G401 (cell line): Measurements from ENCODE around the gene XYLT1. TPM values are rescaled to one million over a fixed set of nuclear protein-coding genes. Genes with fewer than 3 reads are reported as not detected.

Source experiments
- DNase-seq: peaks from one replicate; pipeline ENCODE4 v3.0.0-alpha.2; 2015; ENCODE audit warnings: low spot score
- in situ Hi-C: cut with HindIII; loops from 2 replicates; pipeline ENCODE4 v1.10.0; 2016; ENCODE audit warnings: low sequenced_read_pairs, mixed read lengths
- total RNA-seq: library from RNA; depleted of rRNA; stranded (reverse); fragments of >200 nt; shearing (Covaris generic); gene quantifications from 2 replicates; pipeline ENCODE4 v1.2.3, GENCODE V29; 2014

Gene XYLT1
- total RNA-seq, 1 experiment from 2014 or later = not detected

- DNase-seq = no peak
- in situ Hi-C loops = no loop called here
Measured at GRCh38 chr16:17160285-17160853, 310.4 kb downstream of the XYLT1 start.

- DNase-seq = no peak
- in situ Hi-C loops = no loop called here
Measured at GRCh38 chr16:17159617-17160016, 311.1 kb downstream of the XYLT1 start.

DNA sequence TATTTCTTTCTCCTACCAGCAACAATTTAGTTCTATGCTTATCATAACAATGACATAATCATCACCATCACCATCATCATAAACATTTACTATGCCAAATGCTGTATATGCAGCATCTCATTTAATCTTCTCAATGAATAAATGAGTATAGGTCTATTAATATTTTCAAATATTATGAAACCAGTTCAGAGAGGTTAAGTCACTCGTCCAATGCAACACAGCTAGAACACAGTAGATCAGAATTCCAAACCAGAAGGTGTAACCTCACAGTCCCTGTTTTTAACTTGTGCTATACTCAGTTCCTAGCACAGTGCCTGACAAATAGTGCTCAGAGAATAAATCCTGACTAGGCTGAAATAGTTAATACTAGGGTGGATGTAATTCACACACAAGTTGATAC, 314.8 kb downstream of the XYLT1 start:
- in situ Hi-C loops = no loop called here
- no peak for DNase-seq

GRCh38 chr16:17155485-17155884, 315.3 kb downstream of the XYLT1 start:
- in situ Hi-C loops = no loop called here
- DNase-seq = no peak

DNA sequence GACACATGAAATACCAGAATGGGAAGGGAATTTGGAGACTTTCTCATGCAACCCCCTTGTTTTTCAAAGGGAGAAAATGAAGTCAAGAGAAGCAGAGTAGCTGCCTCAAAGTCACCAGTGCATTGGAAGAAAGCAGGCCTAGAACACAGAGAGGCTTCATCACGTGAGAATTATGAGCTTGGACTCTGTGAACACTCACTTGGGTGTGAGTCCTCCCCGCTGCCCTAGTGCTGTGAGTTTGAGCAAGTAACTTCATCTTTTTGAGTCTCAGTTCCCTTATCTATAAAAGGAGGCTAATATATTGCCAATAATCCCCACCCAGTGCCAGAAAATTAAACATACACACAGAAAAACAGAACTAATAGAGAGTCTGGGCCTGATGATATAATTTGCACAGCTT, 315.8 kb downstream of the XYLT1 start:
- in situ Hi-C loops = no loop called here
- DNase-seq = no peak

- no peak for DNase-seq
- in situ Hi-C loops = no loop called here
Measured at GRCh38 chr16:17152311-17152710, 318.4 kb downstream of the XYLT1 start.

- in situ Hi-C loops = no loop called here
- DNase-seq = no peak
Measured at GRCh38 chr16:17151335-17151734, 319.4 kb downstream of the XYLT1 start.

GRCh38 chr16:17149904-17150483, 320.8 kb downstream of the XYLT1 start:
- DNase-seq = no peak
- in situ Hi-C loops = no loop called here

DNA sequence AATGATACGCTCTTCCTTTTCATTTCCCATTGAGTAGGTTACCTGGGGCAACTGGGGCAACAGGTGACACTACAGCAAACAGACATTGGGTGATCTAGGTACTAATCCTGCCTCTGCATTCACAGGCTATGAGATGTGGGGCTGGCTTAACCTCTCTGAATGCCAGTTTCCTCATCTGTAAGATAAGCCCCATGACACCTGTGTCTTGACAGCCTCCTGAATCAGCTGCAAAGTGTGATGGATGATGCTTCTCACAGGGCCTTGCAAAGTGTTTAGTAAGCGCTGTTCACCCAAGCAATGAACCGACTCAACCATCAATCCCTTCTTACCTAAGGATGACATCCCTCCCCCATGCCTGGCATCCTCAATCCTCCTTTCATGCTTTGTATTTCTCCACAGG, 322.8 kb downstream of the XYLT1 start:
- in situ Hi-C loops = no loop called here
- DNase-seq = no peak

DNA sequence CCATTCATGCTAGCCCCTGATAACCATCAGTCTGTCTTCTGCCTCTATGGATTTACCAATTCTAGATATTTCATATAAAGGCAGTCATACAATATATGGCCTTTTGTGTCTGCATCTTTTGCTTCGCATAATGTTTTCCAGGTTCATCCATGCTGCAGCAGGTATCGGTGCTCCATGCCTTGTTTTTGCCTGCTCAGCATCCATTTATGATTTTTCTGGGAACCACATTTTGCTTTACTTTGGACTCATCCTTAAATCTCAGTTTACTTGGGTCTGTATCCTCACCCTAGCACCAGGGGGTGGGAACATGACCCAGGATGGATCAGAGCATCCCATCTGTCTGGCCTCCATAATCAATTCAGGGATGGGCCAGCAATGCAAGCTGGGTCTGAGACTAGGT, 325.7 kb downstream of the XYLT1 start:
- in situ Hi-C loops = no loop called here
- DNase-seq = no peak

GRCh38 chr16:17144431-17144830, 326.3 kb downstream of the XYLT1 start:
- DNase-seq = no peak
- in situ Hi-C loops = no loop called here

- in situ Hi-C loops = no loop called here
- DNase-seq = no peak
Measured at GRCh38 chr16:17143546-17144419, 327.0 kb downstream of the XYLT1 start.

DNA sequence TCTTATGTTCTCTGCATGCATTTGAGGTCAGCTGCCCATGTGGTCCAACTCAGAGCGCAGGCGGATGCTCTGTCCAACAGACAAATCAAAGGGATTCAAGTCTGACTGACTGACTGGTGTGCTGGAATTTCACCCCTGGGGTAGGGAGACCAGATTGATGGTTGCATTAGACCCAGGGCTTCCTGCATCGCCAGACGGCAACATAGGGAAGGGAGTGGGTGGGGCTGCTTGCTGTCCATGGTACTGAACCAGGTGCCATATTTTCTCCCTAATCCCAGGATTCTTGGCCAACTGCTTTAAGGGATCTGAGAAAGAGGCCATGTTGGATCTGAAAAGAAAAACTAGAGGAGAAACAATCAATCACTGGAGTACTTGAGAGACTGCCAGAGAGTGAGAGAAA, 332.0 kb downstream of the XYLT1 start:
- DNase-seq = no peak
- in situ Hi-C loops = no loop called here

- in situ Hi-C loops = no loop called here
- no peak for DNase-seq
Measured at GRCh38 chr16:17135439-17135838, 335.3 kb downstream of the XYLT1 start.

DNA sequence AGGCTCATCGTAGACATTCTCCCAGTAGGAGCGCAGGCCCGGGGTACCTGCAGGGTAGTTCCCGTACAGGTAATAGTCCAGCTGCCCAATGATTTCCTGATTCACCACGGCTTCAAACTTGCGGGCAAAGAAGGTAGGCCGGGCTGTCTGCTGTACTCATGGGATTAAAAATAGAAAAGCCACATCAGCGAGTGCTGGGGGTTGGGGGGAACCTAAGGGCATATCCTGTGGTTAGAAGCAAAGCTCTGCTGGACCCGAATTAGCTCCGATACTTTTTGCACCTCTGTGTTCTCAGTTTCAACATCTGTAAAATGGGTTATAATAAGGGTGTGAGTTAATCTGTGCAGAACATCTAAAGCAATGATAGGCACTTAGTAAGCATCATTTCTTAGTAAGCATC, 336.2 kb downstream of the XYLT1 start:
- no peak for DNase-seq
- in situ Hi-C loops = no loop called here

- no peak for DNase-seq
- in situ Hi-C loops = no loop called here
Measured at GRCh38 chr16:17133851-17134250, 336.9 kb downstream of the XYLT1 start.

DNA sequence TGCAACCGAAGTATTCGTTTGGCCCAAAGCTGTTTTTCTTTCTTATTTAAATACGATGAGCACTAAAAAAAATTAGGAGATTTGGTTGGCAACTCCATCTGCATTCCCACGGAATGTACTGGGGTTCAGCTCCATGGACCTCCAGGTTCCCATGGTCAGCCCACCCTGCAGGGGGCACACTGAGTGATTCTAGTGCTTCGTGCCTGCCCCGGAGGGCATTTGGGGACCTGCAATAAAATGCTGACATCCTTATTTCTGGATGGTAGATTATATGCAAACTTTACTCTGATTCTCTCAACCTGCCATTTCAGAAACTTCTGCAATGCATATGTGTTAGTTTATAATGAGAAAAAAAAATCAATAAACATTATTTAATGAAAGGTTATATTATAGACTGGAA, 339.4 kb downstream of the XYLT1 start:
- no peak for DNase-seq
- in situ Hi-C loops = no loop called here

DNA sequence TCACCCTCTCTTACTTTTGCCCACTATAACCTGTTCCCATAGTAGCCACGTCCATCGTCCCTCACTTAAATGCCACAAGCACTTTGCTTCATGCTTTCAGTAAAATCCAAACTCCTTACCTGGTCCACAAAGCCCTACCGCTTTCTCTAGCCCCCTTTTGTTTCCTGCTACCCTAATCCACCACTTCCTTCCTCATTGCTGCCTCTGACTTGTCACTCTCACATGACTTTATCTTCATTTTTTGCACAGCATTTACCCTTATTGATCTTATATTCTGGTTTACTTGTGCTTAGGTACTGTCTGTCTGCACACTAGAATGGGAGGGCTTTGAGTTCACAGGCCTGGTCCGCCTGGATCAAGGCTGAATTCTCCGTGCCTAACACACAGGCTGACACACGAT, 340.0 kb downstream of the XYLT1 start:
- no peak for DNase-seq
- in situ Hi-C loops = no loop called here

DNA sequence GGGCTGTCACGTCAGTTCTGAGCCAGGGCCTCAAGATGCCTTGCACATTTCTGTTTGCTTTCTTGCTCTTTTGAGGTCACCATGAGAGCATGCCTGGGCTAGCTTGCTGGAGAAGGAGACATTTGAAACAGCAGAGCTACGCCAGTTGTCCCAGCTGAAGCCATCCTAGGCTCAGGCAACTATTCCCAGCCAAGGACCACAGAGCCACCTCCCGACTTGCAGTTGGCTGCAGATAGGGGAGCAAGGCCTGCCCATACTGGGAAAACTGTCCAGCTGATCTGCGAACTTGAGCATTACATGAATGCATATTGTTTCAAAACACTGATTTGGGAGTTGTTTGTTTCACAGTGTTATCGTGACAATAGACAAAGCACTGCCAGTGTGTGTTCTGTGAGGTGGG, 340.8 kb downstream of the XYLT1 start:
- DNase-seq = no peak
- in situ Hi-C loops = no loop called here

GRCh38 chr16:17128791-17129190, 342.0 kb downstream of the XYLT1 start:
- in situ Hi-C loops = no loop called here
- no peak for DNase-seq

GRCh38 chr16:17126156-17126555, 344.6 kb downstream of the XYLT1 start:
- in situ Hi-C loops = no loop called here
- DNase-seq = no peak
